Stimulated activated CD8-positive, alpha-beta memory T cell treated with anti-CD3 and anti-CD28 coated beads, Interleukin-4, amount 100 ng/mL, for 4 hours (primary cell): ENCODE measurements around the gene SLC7A9.

ENCODE experiments used
- DNase-seq, 2 donors: peaks; one replicate each; pipeline ENCODE4 v3.0.0-alpha.2; 2020; ENCODE audit warnings: low read depth in 2 of 2, low spot score in 1 of 2

Gene SLC7A9

GRCh38 chr19:32828643-32829344 lies 40.8 kb downstream of the SLC7A9 start:
- no peak for DNase-seq

GRCh38 chr19:32828139-32828538 lies 41.4 kb downstream of the SLC7A9 start:
- no peak for DNase-seq

DNA sequence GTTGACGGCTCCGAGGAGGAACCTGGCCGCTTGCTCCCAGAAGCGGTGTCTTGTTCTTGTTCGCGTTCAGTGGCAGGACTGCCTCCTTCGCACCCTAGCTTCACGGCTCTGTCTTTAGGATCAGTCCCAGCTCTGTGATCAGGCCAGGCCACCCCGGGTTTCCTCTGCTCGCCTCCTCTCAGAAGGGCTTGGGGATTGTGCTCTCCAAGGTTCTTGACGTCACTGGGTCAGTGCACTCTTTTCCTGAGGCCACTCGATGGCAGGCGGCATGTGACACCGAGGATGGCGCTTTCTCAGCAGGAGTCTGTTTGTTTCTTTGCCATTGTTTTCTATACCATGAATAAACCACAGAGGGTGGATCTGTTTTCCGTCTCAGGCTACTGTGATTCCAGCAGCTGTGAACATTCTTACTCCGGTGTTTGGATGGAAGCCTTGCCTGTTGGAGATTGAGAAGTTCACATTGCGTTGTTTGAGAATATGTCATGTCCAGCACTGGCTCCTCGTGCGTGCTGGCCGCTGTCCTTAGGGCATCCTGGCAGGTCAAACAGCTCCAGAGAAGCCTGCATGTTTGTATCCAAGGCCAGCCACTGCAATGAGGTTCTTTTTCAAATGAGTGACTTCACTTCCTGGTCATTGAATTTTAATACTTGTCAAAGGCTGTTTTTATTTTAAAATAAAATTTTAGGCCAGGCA lies 44.5 kb downstream of the SLC7A9 start:
- DNase-seq, result no peak

DNA sequence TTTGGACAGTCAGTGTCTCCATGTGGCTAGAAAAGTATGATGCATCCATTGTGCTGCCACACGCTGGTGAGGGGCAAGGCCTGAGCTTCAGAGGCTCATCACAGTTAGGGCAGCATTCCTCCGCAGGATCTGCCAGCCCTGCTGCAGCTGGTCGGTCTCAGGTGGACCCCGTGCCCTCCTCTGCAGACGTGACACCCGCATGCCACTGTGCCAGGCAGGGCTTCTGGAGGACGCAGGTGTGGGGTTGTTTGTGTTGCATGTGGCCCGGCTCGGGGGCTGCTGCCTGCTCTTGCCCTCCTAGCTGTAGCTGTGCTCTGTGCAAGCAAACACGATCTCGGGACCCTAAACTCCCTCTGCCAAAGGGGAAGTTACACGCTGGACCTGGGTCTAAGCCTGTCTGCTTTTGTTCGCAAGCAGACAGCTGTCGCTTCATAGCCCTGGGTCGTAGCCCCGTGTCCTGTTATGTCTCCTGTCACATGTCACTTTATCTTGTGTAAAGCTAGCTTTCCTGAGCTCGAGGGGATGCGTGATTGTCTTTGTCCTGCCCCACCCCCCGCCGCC lies 45.3 kb downstream of the SLC7A9 start:
- DNase-seq, result no peak

GRCh38 chr19:32823747-32824102 lies 45.8 kb downstream of the SLC7A9 start:
- no peak for DNase-seq

- DNase-seq, result no peak
These were observed 46.4 kb downstream of the SLC7A9 start for GRCh38 chr19:32822916-32823746.

DNA sequence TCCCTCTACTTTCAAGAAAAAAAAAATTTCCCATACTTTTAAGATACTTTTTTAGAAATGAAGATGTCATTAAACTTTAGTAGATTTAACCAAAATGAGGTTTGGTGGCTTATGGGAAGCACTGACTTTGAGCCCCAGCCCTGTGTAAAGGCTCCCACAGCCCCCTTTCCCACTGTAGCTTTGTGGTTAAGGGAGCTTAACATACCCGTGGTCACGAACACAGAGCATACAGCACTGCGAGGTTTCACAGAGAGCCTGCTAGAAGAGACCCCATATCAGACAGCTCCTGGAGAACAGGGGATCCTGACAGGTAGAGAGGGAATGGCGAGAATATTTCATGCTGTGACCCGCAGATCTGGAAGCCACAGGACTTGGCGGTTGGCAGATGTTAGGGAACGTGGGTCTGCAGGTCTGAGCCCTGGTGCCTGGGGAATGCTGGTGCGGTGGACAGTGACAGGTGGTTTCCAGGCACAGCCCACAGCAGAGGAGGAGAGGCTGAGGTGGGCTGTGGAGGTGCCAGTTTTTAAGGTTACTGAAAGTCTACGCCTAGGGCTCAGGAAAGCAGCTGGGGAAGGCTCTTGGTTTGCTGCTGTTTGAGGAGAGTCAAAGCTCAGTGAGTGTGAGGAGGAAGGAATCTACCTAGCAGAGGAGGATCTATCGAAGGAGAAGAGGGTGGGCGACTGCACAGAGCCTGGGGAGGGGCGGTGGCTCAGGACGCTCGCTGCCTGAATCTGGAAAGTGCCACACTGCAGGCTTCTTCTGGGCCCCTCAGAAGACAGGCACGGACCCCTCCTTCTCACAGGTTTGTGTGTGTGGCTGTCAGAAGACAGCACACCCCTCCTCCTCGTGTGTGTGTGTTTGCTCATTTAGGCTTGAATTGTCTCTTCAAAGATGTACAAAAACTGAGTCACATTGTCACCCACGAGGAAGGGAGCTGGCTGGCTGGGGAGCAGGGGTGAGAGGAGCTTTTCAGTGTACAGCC lies 49.9 kb downstream of the SLC7A9 start:
- DNase-seq, result no peak

GRCh38 chr19:32818536-32818935 lies 51.0 kb downstream of the SLC7A9 start:
- DNase-seq, result no peak

DNA sequence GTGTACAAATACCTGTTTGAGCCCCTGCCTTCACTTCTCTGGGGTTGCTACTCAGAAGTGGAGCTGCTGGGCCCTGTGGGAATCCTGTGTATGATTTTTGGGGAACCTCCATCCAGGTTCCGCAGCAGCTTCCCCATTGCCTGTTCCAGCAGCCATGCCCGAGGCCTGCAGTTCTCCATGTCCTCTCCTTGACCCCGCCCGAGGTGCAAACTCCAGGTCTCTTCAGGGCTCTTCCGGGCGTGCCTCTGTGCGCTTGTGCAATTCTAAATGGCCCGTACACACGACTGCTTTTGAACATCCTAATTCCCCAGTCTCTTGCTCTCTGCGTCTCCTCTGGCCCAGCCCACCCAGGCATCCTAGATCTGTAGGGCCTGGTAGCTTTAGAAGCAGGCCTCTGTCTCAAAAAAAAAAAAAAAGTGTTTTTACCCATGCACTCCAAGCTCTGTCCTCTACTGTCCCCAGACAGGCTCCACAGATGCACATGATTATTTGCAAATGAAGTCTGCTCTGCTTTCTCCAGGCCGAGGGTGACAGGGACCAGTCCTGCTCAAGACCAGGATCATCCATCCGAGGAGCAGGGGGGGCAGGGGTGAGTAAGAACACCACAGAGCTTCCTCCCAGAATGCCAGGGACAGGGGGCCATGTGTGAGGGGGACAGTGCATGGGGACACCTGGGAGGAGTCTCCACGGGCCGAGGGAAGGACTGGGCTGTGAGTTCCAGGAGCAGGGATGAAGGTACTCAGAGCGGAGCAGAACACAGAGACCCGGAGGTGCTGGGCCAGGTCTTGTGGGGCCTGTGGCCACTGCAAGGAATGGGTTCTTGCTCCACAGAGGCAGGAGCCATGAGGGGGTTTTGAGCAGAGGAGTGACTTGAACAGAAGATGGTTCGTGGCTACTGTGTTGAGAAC lies 51.7 kb downstream of the SLC7A9 start:
- DNase-seq, result no peak

- DNase-seq, result no peak
These were observed 52.9 kb downstream of the SLC7A9 start for GRCh38 chr19:32816555-32817099.

DNA sequence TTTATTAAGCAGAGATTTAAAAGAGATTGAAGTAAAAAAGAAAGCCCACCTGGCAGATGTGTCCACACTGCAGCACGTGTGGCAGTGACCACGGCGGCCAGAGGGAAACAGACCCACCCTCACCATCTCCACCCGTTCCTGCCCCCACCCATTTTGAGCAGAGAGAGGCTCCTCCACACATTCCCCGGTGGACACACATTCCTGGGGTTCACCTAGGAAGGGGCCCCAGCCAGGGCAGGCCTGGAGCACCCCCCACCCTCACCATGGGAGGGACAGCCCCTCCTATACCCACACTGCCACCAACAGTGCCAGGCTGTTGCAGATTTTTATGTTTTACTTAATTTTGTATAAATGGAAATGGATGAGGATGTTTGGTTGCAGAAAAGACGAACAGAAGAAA lies 54.9 kb downstream of the SLC7A9 start:
- no peak for DNase-seq

DNA sequence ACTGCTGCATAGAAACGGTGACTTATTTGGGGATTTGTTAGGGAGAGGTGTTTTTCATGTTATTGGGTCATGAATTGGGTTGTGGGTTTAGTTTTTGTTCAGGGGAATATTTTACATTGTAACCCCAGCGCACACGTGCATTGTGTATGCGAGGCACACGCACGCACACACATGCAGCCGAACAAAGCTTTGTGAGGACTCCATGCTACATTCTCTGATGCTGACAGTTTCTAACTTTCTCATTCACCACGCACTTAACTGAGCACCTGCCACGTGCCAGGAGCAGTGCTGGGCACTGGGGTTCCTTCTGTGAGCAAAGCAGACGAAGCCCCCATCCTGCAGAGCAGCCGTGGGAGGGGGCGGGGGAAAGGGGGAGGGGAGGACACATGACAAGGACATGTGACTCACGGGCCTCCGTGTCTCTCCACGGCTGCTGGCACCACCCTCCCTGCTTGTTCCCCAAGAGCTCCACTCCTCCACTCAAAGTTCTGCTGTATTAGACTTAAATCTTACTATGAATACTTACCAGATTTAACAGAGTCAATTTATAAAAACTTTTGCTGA lies 55.6 kb downstream of the SLC7A9 start:
- DNase-seq, result no peak

DNA sequence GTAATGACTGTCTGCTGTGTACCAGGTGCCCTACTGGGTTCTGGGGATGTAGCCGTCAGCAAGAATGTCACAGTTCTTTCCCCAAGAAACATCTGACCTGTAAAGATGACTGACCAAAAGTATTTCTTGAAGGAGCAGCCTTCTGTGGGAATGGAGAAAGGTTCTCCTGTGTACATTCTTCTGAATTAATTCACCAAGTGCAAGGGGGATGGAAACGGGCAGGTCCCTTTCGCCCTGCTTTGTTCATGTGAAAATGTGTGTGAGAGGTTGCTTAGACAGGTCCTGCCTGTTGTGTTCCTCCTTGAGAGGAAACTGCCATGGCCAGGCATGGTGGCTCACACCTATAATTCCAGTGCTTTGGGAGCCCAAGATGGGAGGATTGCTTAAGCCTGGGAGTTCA lies 57.0 kb downstream of the SLC7A9 start:
- no peak for DNase-seq

GRCh38 chr19:32812036-32812435 lies 57.5 kb downstream of the SLC7A9 start:
- DNase-seq, result no peak

GRCh38 chr19:32811151-32811550 lies 58.4 kb downstream of the SLC7A9 start:
- no peak for DNase-seq

GRCh38 chr19:32810452-32810851 lies 59.1 kb downstream of the SLC7A9 start:
- no peak for DNase-seq

GRCh38 chr19:32809754-32810153 lies 59.8 kb downstream of the SLC7A9 start:
- DNase-seq, result no peak

DNA sequence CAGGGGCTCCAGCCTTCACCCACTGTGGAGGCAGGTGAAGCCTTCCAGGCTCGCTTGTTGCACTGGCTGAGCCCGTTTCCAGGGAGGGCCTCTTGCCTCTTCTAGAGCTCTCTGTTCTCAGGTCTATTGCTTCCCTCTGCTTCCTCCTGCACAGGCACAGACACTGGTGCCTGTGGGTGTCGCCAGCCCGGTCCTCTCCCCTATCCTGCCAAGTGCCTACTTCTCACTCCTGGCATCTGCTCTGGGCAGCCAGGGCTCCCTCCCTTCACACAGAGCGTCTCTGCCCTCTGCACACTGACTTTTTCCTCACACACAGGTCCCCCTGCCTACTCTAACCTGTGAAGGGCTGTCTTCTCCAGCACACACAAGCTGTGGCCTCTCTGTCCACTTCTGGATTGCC lies 60.3 kb downstream of the SLC7A9 start:
- no peak for DNase-seq

DNA sequence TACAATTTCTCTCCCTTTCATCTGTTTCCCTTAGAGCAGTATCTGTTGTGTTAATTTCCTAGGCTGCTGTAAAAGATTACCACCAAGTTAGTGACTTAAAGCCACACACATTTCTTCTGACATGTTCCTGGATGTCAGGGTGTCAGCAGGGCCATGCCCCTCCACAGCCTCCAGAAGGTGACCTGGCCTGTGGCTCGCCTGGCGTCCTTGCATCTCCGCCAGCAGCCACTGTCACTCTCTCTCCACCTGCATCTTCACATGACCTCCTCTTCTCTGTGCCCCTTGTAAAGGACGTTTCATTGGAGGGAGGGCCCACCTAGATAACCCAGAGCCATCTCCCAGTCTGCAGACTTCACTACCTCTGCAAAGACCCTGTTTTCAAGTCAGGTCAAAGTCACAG lies 61.3 kb downstream of the SLC7A9 start:
- DNase-seq, result no peak
